Adrenal gland (tissue), 12 donors: Measurements from ENCODE around the gene RMND5A. TPM values are rescaled to one million over a fixed set of nuclear protein-coding genes. Genes with fewer than 3 reads are reported as not detected.
"Not testable (repeated sequence)": the region's sequence is repeated elsewhere in the genome, so short reads cannot be mapped to it uniquely, and the experiment has no call there.

Source experiments
- DNase-seq, 7 donors: peaks; one replicate each; pipeline ENCODE4 v3.0.0-alpha.2; 2019 to 2020
- H3K27ac ChIP-seq, 5 donors: fragments of 200-600 bp; sonication (generic) in 4 of 5; 1 replicate in 3 of 5; 2 replicates in 2 of 5; pipeline versions ENCODE4 v1.5.1 to v1.8.0; 2016 to 2020; ENCODE audit warnings: mild to moderate bottlenecking in 1 of 5
- H3K27me3 ChIP-seq: fragments of 200-600 bp; 2 replicates; pipeline ENCODE4 v1.8.0; 2021
- H3K36me3 ChIP-seq, 2 donors: fragments of 200-600 bp; replicated peaks in 1 of 2; 1 replicate in 1 of 2; 2 replicates in 1 of 2; pipeline versions ENCODE4 v1.5.1 to v1.8.0; 2018 to 2022
- H3K4me1 ChIP-seq, 2 donors: fragments of 200-600 bp; replicated peaks in 1 of 2; 1 replicate in 1 of 2; 2 replicates in 1 of 2; pipeline versions ENCODE4 v1.5.1 to v1.8.0; 2018 to 2021
- H3K4me3 ChIP-seq, 4 donors: fragments of 200-600 bp; sonication (generic) in 3 of 4; one replicate each; pipeline ENCODE4 v1.5.1; 2016 to 2018
- H3K9me3 ChIP-seq, 3 donors: fragments of 200-600 bp; sonication (generic) in 1 of 3; replicated peaks in 1 of 3; 1 replicate in 2 of 3; 2 replicates in 1 of 3; pipeline versions ENCODE4 v1.5.1 to v1.8.0; 2016 to 2021
- WGBS, 4 donors: extraction: QIAGEN DNeasy Blood & Tissue Kit in 2 of 4; methylation state at CpG; one replicate each; pipeline versions ENCODE4 v1.1.5 to v1.1.7; 2013 to 2017; 5-methylcytosine and 5-hydroxymethylcytosine counted together
- intact Hi-C, 2 donors: fragments of 100-400 bp; cut with DNase I; formaldehyde crosslinking; loops; one replicate each; pipeline versions ENCODE4 v1.14.1 to v1.15.0; 2022 to 2023
- polyA plus RNA-seq, 3 donors: library from polyadenylated mRNA; stranded (reverse); fragments of 200-250 nt in 2 of 3; fragments of 350-450 nt in 1 of 3; fragmentation: Illumina TruSeq in 1 of 3; extraction: RNeasy Lipid Tissue Mini Kit (QIAGEN cat#74804) in 1 of 3; gene quantifications; one replicate each; pipeline ENCODE4 v1.2.3, GENCODE V29; 2013 to 2014
- total RNA-seq, 9 donors: library from RNA; depleted of rRNA in 4 of 9; stranded (reverse); fragments of >200 nt in 4 of 9; fragments of 120-200 nt in 1 of 9; fragmentation: NEBNext Ultra II Directional in 1 of 9; extraction: Animal tissue kit (Norgen Biotek cat#: 25700) in 1 of 9; gene quantifications; one replicate each; pipeline versions ENCODE4 v1.1.0 to v1.2.4, GENCODE V29; 2013 to 2023
- donor health status: healthy with polysubstance abuse.
- donor health status: Bipolar disorder and iron deficiency.
- donor health status: DM: yes; HTN: yes; CAD: no.
- donor health status: DM: no; HTN: no; CAD: no.
- donor health status: DM: no; HTN: no; CAD: no.
- donor health status: DM: yes; HTN: yes; CAD: no.

RMND5A gene
- total and polyA plus RNA-seq, 12 donors, result 8.2 to 45.9 (median 34.1) TPM

DNA sequence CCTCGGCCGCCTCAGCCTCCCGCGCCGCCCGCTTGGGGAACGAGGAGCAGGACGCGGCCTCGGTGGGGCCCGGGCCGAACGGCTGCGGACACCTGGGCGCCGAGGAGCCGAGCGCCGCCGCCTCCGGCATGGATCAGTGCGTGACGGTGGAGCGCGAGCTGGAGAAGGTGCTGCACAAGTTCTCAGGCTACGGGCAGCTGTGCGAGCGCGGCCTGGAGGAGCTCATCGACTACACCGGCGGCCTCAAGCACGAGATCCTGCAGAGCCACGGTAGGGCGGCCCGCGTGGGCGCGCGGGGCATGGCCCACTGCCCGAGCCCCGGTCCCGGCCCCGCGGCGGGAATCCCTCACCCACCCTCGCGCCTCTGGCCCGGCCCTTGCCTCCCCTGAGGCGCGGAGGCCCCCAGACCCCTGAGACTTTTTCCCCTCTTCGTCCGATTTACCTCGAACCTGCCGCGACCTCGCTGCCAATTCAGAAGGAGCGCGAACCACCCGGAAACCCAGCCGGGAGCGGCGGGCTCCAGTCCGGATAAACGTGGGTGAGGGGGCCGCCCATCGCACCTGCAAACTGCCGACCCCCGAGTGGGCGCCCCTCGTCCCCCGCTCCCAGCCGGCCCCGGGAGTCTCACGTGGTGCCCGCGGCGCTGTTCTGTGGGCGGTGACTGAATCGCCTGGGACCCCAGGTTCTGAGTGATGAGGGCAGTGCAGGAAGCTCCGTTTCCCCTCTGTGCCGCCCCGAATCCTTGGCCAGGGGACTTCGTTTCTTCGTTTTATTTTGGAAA, 639 bp downstream of the RMND5A start:
- H3K4me3 ChIP-seq, result peak overlapping the region; percentile 40 to 86 (median 56)
- peak; percentile 36 to 75 (median 66) for DNase-seq
- H3K4me1 ChIP-seq, H3K27me3 ChIP-seq, H3K36me3 ChIP-seq, H3K9me3 ChIP-seq, intact Hi-C loops: not testable (repeated sequence)
- WGBS, 4 donors, result 0 to 1% (median 0%) methylated on average over 2 to 64 of the region's 85 CpGs
- peak overlapping the region; percentile 60 to 95 (median 85) for H3K27ac ChIP-seq

- H3K27ac ChIP-seq, H3K4me1 ChIP-seq, H3K9me3 ChIP-seq, DNase-seq, H3K36me3 ChIP-seq, H3K4me3 ChIP-seq, intact Hi-C loops, H3K27me3 ChIP-seq: not testable (repeated sequence)
- WGBS, 4 donors, result no CpG with 5 or more reads among the region's 2 CpGs
Observed at GRCh38 chr2:86725706-86726105, 5.6 kb downstream of the RMND5A start.

- H3K27ac ChIP-seq, intact Hi-C loops, H3K4me3 ChIP-seq, H3K9me3 ChIP-seq, H3K36me3 ChIP-seq, DNase-seq, H3K4me1 ChIP-seq, H3K27me3 ChIP-seq: not testable (repeated sequence)
- 83 to 97% (median 87%) methylated on average over 2 to 5 of the region's 6 CpGs for WGBS, 4 donors
Observed at GRCh38 chr2:86732040-86732525, 12.0 kb downstream of the RMND5A start.

- H3K4me3 ChIP-seq, intact Hi-C loops, H3K27ac ChIP-seq, H3K36me3 ChIP-seq, H3K4me1 ChIP-seq, H3K9me3 ChIP-seq, H3K27me3 ChIP-seq, DNase-seq: not testable (repeated sequence)
Observed at GRCh38 chr2:86732837-86733236, 12.7 kb downstream of the RMND5A start.

DNA sequence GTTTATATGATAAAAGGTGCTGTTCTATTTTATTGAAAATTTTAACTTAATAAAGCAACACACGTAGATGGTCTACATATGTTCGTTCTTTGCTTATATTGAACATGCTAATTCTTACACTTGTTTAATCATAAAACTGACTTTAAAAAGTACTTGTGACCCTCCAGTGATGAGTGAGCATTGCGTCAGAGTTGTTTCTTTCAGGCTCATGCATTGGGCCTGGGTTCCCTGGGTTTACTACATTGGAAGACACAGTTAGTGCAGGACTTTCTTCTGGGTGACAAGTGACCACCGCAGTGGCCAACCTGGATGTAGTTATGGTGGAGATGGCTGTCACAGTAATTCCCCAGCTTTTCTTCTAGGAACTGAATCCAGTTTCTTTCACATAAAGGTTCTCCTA, 13.4 kb downstream of the RMND5A start:
- WGBS, 4 donors, result 86 to 100% (median 100%) methylated on average over 1 to 2 of the region's 4 CpGs
- DNase-seq, H3K27ac ChIP-seq, H3K4me1 ChIP-seq, intact Hi-C loops, H3K9me3 ChIP-seq, H3K36me3 ChIP-seq, H3K4me3 ChIP-seq, H3K27me3 ChIP-seq: not testable (repeated sequence)

GRCh38 chr2:86734896-86735295, 14.8 kb downstream of the RMND5A start:
- H3K36me3 ChIP-seq, H3K9me3 ChIP-seq, H3K27ac ChIP-seq, intact Hi-C loops, H3K27me3 ChIP-seq, H3K4me3 ChIP-seq, H3K4me1 ChIP-seq, DNase-seq: not testable (repeated sequence)
- WGBS, 4 donors, result no CpG with 5 or more reads among the region's 1 CpG

GRCh38 chr2:86739485-86739884, 19.4 kb downstream of the RMND5A start:
- H3K27me3 ChIP-seq, intact Hi-C loops: not testable (repeated sequence)

GRCh38 chr2:86739889-86740288, 19.8 kb downstream of the RMND5A start:
- intact Hi-C loops, H3K4me1 ChIP-seq, H3K27ac ChIP-seq, DNase-seq, H3K4me3 ChIP-seq, H3K27me3 ChIP-seq, H3K36me3 ChIP-seq, H3K9me3 ChIP-seq: not testable (repeated sequence)
- no CpG with 5 or more reads among the region's 11 CpGs for WGBS, 4 donors

More at GRCh38 chr2:86739485-86739884, 19.4 kb downstream of the RMND5A start:
- H3K4me1 ChIP-seq, H3K4me3 ChIP-seq, DNase-seq, H3K27ac ChIP-seq, H3K9me3 ChIP-seq, H3K36me3 ChIP-seq: not testable (repeated sequence)

DNA sequence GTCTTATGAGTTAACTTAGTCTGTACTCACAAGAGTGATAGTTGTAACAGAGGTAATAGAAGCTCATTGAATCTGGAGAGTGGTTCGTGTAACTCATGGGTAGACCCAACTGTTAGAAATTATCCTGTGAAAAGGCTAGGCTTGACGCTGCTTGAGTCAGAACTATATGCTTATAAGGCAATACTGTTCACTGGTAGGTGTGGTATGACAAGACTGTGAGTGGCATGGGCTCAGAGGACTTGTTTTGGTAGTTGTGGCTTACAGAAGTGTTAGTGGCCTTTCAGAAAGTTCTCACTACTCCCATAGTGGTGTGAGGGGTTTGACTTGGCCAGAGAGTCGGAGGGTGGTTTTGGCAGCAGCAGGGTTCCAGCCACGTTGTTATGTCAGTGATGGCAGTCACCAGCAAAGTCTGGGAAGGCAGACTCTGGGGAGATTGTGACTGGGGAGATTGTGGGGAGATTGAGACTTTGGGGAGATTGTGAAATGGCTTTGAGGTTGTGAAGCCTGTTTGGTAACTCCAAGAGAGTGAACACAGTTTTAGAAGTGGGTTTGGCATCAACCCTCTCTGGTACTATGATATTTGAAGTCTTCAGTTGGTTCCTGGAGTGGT, 21.9 kb downstream of the RMND5A start:
- DNase-seq, H3K4me1 ChIP-seq, H3K27ac ChIP-seq, H3K27me3 ChIP-seq, H3K9me3 ChIP-seq, H3K4me3 ChIP-seq, intact Hi-C loops, H3K36me3 ChIP-seq: not testable (repeated sequence)
- WGBS, 4 donors, result 83 to 100% methylated on average over 1 of the region's 4 CpGs; no CpG with 5 or more reads in 2 of the 4 donors
